ENCODE results near the gene RIMS3. TPM values are rescaled to one million over a fixed set of nuclear protein-coding genes. Genes with fewer than 3 reads are reported as not detected.

RIMS3 gene
- total RNA-seq, 4 donors from 2014 or later, result 2.8 to 8.2 (median 4.8) TPM

DNA sequence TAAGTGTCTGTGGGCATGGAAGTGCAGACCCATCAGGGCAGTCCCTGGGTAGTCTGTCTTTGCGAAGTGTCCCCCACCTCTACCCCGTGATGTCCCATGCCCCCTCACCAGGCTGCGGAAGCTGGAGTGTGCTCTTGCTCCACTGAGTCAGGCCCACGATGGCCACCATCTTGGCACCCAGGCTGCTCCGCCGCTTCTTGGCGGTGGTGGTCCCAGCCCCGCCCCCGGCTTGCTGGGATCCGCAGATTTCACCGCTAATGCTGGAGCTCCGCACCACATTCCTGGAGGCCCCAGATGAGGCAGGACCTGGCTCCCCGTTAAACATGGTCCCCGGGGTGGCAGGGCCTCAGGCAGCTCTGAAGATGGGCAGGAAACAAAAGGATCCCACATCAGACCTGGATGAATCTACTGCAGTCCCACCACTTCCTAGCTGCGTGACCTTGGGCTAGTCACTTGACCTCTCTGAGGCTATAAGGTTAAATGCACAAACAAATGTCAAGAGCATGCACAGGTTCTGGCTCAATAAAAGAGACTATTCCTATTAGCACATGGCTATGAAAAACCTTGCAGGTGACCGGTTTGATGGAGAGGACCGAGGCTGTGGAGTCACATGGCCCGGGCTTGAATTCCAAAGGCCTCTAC, 23.8 kb downstream of the RIMS3 start:
- H3K9me3 ChIP-seq, result no peaks in the 10 kb centered on the region
- H3K4me1 ChIP-seq, result no peaks in the 10 kb centered on the region
- TF ChIP-seq EP300 (IDR thresholded peaks at IDR 0.05) (no peak), POLR2A (IDR thresholded peaks at IDR 0.05) (no peak), POLR2AphosphoS5 (IDR thresholded peaks at IDR 0.05) (no peak)
- TF ChIP-seq, protein P1, sequence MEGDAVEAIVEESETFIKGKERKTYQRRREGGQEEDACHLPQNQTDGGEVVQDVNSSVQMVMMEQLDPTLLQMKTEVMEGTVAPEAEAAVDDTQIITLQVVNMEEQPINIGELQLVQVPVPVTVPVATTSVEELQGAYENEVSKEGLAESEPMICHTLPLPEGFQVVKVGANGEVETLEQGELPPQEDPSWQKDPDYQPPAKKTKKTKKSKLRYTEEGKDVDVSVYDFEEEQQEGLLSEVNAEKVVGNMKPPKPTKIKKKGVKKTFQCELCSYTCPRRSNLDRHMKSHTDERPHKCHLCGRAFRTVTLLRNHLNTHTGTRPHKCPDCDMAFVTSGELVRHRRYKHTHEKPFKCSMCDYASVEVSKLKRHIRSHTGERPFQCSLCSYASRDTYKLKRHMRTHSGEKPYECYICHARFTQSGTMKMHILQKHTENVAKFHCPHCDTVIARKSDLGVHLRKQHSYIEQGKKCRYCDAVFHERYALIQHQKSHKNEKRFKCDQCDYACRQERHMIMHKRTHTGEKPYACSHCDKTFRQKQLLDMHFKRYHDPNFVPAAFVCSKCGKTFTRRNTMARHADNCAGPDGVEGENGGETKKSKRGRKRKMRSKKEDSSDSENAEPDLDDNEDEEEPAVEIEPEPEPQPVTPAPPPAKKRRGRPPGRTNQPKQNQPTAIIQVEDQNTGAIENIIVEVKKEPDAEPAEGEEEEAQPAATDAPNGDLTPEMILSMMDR (IDR thresholded peaks at IDR 0.05), result no peak
- H3K27me3 ChIP-seq, result no peaks in the 10 kb centered on the region
- H3K4me3 ChIP-seq, result no peak overlapping the region
- no peaks in the 10 kb centered on the region for H3K36me3 ChIP-seq
- DNase-seq (ENCODE audit: low spot score in 2 of 2), result no peak
- 95% methylated on average over 17 of the region's 18 CpGs for WGBS
- no peak overlapping the region for H3K27ac ChIP-seq

DNA sequence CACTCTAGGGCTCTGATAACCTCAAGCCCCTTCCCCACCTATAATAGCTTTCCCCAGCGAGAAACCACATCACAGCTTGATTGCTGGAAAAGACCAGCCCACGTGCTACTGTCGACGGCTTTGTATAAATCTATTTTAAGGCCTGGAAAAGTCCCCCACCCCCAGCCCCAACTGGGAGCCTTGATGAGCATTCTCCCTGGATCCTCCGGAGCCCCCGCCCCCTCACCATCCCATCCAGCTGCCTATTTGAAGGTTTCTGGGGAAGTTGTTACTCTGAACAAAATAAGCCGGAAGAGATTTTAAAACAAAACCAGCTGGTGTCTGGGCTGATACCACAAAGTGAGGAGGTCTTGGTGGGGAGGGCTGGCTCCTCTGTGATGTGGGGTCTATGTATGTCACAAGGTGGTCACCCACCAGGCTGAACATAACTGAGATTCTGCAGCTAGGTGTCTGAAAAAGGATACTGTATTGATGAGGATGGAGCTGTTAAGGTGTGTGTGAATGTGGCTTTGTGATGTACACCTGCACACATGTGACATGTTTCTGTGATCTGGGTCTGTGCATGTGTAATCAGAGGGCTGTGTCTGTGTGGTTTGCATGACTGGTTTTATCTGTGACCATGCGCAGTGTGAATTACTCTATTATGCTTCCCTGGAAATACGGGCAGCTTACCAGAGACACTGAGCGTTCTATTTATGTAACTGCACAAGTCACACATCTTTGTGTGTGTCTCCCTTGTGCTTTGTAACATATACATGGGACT, 25.0 kb downstream of the RIMS3 start:
- 68% methylated on average over 10 of the region's 10 CpGs for WGBS
- no peak for TF ChIP-seq POLR2AphosphoS5 (IDR thresholded peaks at IDR 0.05)
- TF ChIP-seq, protein P1 (IDR thresholded peaks at IDR 0.05), result no peak
- TF ChIP-seq POLR2A (IDR thresholded peaks at IDR 0.05), result no peak
- TF ChIP-seq EP300 (IDR thresholded peaks at IDR 0.05), result no peak
- Histone ChIP-seq H3K27ac (no peak overlapping the region), H3K9me3 (no peaks in the 10 kb centered on the region), H3K4me3 (no peak overlapping the region), H3K36me3 (no peaks in the 10 kb centered on the region), H3K27me3 (no peaks in the 10 kb centered on the region), H3K4me1 (no peaks in the 10 kb centered on the region)
- no peak for DNase-seq (ENCODE audit: low spot score in 2 of 2)

DNA sequence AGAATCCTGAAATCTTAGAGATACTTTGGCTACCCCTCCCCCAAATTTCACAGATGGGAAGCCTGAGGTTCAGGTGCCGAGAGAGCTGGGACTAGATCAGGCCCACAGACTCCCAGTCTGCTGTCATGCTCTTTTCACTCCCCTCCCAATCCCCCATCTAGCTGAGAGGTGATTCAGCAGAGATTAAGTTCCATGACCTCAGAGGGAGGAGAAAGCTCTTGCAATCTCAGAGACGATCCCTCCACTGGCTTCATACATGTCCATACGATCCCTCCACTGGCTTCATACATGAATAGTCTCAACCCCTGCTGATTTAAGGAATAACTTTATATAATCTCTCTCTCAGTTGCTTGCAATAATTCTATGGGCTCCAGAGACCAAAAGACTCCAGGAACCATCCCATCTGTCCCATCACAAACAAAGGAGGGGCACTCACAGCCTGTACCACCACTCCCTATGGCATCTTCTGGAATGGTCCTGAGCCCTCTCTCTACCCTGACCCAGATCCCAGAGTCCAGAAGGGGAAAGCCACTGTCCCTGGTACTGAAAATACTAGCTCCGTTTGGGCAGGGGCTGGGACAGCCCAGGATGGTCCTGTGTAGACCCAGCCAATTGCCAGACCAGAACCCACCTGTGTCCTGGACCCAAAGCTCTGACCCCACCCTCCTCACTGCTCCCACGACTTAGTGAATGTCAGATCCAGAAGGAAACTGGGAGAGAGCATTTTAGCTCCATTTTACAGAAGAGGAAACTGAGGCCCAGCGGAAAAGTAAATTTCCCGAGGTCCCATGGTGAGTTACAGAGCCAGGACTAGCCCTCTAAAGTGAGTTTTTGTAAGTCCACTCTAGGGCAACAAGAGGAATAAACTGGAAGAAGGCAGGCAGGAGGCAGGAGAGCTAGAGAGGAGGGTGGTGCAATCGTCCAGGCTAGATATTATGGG, 27.1 kb downstream of the RIMS3 start:
- H3K9me3 ChIP-seq, result no peaks in the 10 kb centered on the region
- no peaks in the 10 kb centered on the region for H3K36me3 ChIP-seq
- no peak overlapping the region for H3K4me3 ChIP-seq
- TF ChIP-seq, protein P1 (IDR thresholded peaks at IDR 0.05), result no peak
- no peak for TF ChIP-seq EP300 (IDR thresholded peaks at IDR 0.05)
- TF ChIP-seq POLR2AphosphoS5 (IDR thresholded peaks at IDR 0.05), result no peak
- TF ChIP-seq POLR2A (IDR thresholded peaks at IDR 0.05), result no peak
- H3K4me1 ChIP-seq, result no peaks in the 10 kb centered on the region
- no peak overlapping the region for H3K27ac ChIP-seq
- H3K27me3 ChIP-seq, result no peaks in the 10 kb centered on the region
- WGBS, result 78% methylated on average over 8 of the region's 8 CpGs
- DNase-seq (ENCODE audit: low spot score in 2 of 2), result peak in 1 of 2 donors; percentile 13

DNA sequence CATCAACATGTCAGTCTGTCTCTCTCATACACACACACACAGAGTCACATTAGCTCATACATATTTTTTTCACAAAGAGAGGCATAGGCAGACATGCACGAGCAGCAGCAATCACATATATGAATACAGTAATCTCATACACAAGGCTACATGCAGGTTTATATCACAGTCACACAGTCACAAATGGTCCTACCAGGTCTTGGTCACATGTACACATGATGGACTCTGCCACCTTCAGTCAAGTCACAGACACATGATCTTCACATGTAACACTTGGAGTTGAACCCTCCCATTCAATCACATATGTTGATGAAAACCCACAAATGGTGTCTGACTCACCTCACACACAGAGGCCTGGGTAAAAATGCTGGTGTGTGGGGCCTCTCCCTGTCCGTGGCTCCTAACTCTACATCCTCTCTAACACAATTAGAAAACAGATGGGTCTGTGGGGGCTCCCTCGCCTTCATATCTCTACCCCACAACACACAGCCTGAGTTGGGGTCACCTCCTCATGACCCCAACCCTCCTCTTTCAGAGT, 27.9 kb downstream of the RIMS3 start:
- Histone ChIP-seq H3K9me3 (no peaks in the 10 kb centered on the region), H3K27me3 (no peaks in the 10 kb centered on the region)
- WGBS, result 86% methylated on average over 3 of the region's 3 CpGs

More for the DNA sequence above, 27.9 kb downstream of the RIMS3 start:
- H3K4me3 ChIP-seq, result no peak overlapping the region
- no peaks in the 10 kb centered on the region for H3K4me1 ChIP-seq
- TF ChIP-seq EP300 (IDR thresholded peaks at IDR 0.05), result no peak
- TF ChIP-seq, protein P1 (IDR thresholded peaks at IDR 0.05), result no peak
- DNase-seq (ENCODE audit: low spot score in 2 of 2), result peak in 1 of 2 donors; percentile 14
- H3K36me3 ChIP-seq, result no peaks in the 10 kb centered on the region
- H3K27ac ChIP-seq, result no peak overlapping the region
